Glomerular endothelial cell (primary cell): ENCODE results near the gene FCGR1A. TPM values are rescaled to one million over a fixed set of nuclear protein-coding genes. Genes with fewer than 3 reads are reported as not detected.
"Not testable (repeated sequence)": the region's sequence is repeated elsewhere in the genome, so short reads cannot be mapped to it uniquely, and the experiment has no call there.

Experiments used
- DNase-seq: peaks from one replicate; pipeline ENCODE4 v3.0.0-alpha.2; 2011; ENCODE audit warnings: low read depth, low spot score; ENCODE audit errors: extremely low read depth
- total RNA-seq: library from RNA; depleted of rRNA; stranded (reverse); fragments of >200 nt; gene quantifications from 2 replicates; pipeline ENCODE4 v1.2.3, GENCODE V29; 2015

Gene FCGR1A
- total RNA-seq, result not detected in 2 replicates

- DNase-seq, result not testable (repeated sequence)
Measured at GRCh38 chr1:149782600-149782999, at the start of gene FCGR1A. Gene FCGR1A (plus strand): TSS chr1:149782694. CDS start chr1:149782744, 50 bp downstream.

- not testable (repeated sequence) for DNase-seq
Measured at GRCh38 chr1:149732781-149733180, 49.7 kb upstream of the FCGR1A start.

DNA sequence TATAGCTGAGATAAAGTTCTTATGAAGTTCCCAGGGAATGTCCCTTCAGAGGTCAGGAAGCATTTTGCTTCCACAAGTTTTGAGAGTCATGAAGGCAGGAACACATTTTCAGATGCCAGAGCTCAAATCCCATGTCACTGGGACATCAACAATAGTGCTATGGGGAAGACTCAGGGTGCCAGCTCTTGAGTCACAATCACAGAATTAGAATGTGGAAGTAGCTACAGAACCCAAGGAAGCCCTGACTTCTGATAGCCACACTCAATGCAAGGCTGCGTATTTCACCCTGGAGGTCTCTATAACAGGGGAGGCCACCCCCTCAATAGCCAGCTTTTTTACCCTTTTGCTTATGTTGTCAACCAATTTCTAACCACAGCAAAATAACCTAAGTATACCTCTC lies 47.8 kb upstream of the FCGR1A start:
- DNase-seq, result not testable (repeated sequence)

- not testable (repeated sequence) for DNase-seq
Measured at GRCh38 chr1:149740148-149740581, 42.3 kb upstream of the FCGR1A start.

DNA sequence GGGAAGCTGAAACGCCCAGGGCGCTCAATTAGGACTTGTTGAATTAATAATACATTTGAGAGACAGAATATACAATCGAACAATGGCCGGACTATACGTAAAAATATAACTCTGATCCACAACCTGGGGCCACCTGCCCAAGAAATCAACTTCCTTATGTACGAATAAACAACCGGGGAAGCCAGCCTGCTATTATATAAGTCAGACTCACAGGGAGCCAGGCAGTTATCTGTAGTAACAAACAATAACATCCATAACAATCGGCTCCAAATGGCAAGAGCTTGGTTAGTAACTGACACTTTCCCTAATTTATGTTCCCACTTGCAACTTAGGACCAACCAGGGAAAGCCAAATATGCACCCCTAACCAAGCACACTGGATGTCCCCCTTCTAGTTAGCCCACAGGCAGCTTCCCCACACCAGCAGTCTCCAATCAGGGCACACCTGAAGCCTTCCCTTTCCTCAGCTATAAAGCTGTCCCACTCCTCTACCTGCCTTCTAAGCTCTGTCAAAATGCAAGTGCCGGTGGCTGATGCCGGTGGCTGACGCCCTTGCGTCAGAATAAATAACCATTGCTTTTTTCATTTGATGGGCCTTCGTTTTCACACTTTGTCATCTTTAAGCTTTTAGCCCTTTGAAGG lies 41.8 kb upstream of the FCGR1A start:
- DNase-seq, result not testable (repeated sequence)

DNA sequence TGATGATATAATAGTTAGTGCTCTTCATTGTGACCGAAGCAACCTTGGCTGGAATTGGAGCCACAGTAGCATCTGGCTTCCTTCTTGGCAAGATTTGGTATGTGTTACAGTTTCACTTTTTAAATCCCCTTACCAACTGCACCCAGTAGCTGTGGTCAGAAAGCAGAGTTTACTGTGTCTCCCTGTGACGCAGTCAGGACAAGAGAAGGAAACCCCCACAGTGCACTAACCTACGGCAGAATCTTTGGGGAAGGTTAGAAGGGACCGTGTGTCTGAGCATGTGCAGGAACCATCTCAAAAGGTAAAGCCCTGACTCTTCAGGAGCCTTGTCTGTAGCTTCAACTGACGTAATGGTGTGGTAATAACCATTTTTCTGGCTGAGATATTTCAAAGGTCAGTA lies 40.6 kb upstream of the FCGR1A start:
- not testable (repeated sequence) for DNase-seq

GRCh38 chr1:149746463-149747356 lies 35.8 kb upstream of the FCGR1A start:
- DNase-seq, result not testable (repeated sequence)

DNA sequence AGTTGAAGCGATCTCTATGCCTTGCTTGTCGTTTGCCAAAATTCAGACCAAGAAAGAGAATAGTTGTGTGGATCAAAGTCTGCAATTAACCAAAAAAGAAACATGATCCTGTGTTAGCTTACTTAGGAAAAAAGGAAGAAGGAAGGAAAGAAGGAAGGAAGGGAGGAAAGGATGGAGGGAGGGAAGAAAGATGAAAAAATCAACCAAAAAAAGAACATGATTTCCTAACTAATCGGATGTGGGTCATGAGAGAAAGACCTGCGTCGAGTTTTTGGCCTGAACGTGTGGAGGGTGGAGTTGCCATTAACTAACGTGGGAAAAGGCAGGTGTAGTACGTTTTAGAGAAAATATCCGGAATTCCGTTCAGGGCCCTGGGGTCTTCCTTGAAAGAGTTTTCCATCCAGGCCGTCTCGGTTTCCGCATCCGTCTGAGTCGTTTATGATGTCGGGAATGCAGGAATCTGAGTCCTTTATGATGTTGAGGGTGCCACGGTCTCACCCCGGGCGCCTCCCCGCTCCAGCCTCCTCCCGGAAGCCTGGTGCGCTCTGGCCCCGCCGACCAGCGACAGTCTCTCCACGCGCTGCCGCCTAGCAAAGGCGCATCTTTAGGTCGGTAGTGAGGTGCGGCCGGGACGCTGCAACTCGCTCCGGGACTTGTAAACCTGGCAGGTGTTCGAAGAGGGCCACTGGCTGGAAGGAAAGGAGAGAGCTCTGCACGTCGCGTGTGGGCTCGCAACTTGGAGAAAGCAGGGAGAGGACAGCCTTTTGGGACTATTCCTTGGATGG lies 34.9 kb upstream of the FCGR1A start:
- DNase-seq, result not testable (repeated sequence)

GRCh38 chr1:149748144-149748500 lies 34.4 kb upstream of the FCGR1A start:
- DNase-seq, result not testable (repeated sequence)

- not testable (repeated sequence) for DNase-seq
Measured at GRCh38 chr1:149750562-149750961, 31.9 kb upstream of the FCGR1A start.

- DNase-seq, result not testable (repeated sequence)
Measured at GRCh38 chr1:149752186-149752585, 30.3 kb upstream of the FCGR1A start.

DNA sequence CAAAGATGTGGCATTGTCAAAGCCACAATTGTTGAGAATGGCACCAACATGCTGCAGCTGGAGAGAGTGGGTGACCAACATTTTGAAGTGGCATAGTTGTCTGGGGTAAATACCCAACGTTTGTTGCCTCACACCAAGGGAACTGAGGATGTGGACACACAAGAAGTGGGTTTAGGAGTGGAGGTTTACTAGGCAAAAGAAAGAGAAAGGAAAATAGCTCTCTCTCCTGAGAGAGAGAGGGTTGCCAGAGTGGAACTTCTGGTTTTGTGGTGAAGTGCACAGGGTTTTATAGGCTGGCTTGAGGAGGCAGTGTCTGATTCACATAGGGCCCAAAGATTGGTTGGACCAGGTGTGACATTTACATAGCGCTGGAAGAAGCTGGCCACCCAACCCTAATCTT lies 29.0 kb upstream of the FCGR1A start:
- DNase-seq, result not testable (repeated sequence)

GRCh38 chr1:149755294-149755693 lies 27.2 kb upstream of the FCGR1A start:
- DNase-seq, result not testable (repeated sequence)

GRCh38 chr1:149762294-149762693 lies 20.2 kb upstream of the FCGR1A start:
- not testable (repeated sequence) for DNase-seq

DNA sequence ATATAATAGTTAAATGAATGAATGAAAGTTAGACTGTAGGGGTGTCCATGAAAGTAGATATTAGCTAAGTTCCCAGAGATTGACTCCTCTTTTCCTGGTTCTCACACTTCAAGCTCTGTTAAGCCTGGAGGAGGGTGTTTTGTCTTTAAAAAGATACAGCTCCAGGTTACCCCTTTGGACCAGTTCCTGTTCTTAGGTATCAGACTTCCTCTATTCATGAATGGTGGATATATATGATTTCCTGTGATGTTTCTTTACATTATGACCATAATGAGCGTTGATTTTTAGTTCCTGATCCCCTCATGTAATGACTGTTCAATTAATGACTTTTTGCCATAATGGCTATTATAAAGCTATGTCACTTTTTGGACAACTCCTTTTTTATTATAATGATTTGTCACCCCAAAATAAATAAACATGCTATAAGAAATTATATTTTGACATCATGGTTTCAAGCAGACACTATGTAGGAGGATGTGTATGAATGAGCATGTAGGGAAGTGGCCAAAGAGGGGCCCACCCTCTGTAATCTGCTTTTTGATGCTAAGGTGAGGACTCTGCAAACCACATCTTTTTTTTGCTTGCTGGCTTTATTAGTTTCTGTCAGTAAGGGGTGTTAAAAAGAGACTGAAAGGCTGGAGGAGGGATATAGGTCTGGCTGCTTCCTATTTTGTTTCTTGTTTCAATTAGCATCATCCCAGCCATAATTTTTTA lies 18.2 kb upstream of the FCGR1A start:
- DNase-seq, result not testable (repeated sequence)

DNA sequence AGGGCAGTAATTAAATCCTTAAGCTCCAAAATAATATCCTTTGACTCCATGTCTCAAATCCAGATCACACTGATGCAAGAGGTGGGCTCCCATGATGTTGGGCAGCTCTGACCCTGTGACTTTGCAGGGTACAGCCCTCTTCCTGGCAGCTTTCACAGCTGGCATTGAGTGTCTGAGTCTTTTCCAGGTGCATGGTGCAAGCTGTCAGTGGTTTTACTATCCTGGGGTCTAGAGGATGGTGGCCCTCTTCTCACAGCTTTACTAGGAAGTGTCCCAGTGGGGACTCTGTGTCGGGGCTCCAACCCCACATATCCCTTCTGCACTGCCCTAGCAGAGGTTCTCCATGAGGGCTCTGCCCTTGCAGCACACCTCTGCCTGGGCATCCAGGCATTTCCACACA lies 16.3 kb upstream of the FCGR1A start:
- not testable (repeated sequence) for DNase-seq

DNA sequence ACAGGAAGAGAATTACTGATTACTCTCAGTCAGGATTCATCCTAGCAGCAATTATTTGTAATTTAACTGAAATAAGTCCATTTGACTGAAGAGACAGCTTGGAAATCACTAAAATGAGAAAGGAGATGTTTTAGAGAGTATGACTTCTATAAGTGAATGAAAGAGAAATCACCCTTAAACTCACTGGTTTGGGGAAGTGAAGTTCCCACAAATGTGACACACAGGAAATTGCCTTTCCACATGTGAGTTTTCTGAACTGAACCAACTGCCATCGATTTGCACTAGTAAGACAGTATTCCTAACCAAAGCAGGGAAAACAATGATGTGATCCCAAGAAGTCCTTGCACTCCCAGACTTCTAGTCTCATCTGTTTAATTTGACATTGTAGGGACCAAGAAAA lies 13.3 kb upstream of the FCGR1A start:
- not testable (repeated sequence) for DNase-seq

DNA sequence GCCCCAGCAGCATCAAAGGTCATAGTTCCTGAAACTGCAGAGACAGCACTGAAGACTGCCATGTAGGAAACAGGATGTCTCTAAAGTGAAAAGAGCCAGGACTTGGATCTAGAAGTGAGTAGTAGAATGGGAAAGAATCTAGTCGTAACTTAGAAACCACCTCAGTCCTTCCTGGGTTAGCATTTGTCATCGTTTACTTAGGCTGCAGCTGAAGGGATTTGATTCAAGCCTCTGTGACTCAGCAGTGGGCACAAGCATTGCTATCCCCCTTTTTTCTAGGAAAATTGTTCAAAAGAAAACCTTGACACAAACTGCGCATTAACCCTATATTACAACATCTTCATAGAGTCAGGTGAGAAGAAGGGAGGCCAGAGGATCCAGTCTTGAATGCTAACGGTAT lies 11.8 kb upstream of the FCGR1A start:
- DNase-seq, result not testable (repeated sequence)

GRCh38 chr1:149771653-149772425 lies 10.7 kb upstream of the FCGR1A start:
- not testable (repeated sequence) for DNase-seq
